IgD-negative memory B cell (primary cell): ENCODE results near the gene SMPD3. TPM values are rescaled to one million over a fixed set of nuclear protein-coding genes. Genes with fewer than 3 reads are reported as not detected.

ENCODE experiments used
- H3K27ac Mint-ChIP-seq, 3 donors: one replicate each; pipeline ENCODE4 v1.8.0; 2020 to 2022; ENCODE audit warnings: mild to moderate bottlenecking in 3 of 3, mixed read lengths in 3 of 3, moderate library complexity in 1 of 3
- H3K27me3 Mint-ChIP-seq: one replicate; pipeline ENCODE4 v1.8.0; 2021; ENCODE audit warnings: mixed read lengths
- H3K36me3 Mint-ChIP-seq: one replicate; pipeline ENCODE4 v1.8.0; 2020; ENCODE audit warnings: mild to moderate bottlenecking, mixed read lengths
- H3K4me1 Mint-ChIP-seq, 3 donors: one replicate each; pipeline ENCODE4 v1.8.0; 2020 to 2022; ENCODE audit warnings: mixed read lengths in 3 of 3, mild to moderate bottlenecking in 1 of 3
- H3K4me3 Mint-ChIP-seq, 4 donors: one replicate each; pipeline ENCODE4 v1.8.0; 2020 to 2022; ENCODE audit warnings: mild to moderate bottlenecking in 4 of 4, mixed read lengths in 4 of 4, moderate library complexity in 3 of 4
- H3K9me3 Mint-ChIP-seq, 3 donors: one replicate each; pipeline ENCODE4 v1.8.0; 2020 to 2021; ENCODE audit warnings: mixed read lengths in 3 of 3, mild to moderate bottlenecking in 1 of 3
- polyA plus RNA-seq: library from polyadenylated mRNA; unstranded; fragments of 300-500 nt; fragmentation: Illumina TruSeq; gene quantifications from one replicate; pipeline ENCODE4 v1.2.3, GENCODE V29; 2021

SMPD3 gene
- polyA plus RNA-seq, 1 donor from 2014 or later: 9.7 TPM

DNA sequence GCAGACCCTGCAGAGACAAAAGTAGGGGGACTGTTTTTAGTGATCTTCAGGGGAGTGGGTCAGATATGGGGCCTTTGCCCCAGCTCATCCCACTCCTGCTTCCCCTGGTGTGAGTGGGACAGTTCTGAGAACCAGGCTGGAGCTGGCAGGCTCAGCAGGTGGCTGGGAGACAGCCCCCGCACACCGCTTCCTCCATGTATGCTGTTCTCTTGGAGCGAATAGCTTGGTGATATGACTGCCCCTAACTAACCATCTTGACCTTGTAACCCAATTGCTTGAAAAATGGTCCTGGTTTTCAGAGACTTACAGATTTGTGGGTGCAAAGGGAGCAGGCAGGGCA is 76.0 kb downstream of the SMPD3 start:
- no peak overlapping the region for H3K27ac Mint-ChIP-seq
- H3K27me3 Mint-ChIP-seq: peaks cover 2% of the 10 kb centered on the region
- no peaks in the 10 kb centered on the region for H3K36me3 Mint-ChIP-seq
- H3K4me1 Mint-ChIP-seq: peaks cover 23 to 28% (median 23%) of the 10 kb centered on the region in 3 donors
- no peak overlapping the region for H3K4me3 Mint-ChIP-seq
- no peaks in the 10 kb centered on the region for H3K9me3 Mint-ChIP-seq

DNA sequence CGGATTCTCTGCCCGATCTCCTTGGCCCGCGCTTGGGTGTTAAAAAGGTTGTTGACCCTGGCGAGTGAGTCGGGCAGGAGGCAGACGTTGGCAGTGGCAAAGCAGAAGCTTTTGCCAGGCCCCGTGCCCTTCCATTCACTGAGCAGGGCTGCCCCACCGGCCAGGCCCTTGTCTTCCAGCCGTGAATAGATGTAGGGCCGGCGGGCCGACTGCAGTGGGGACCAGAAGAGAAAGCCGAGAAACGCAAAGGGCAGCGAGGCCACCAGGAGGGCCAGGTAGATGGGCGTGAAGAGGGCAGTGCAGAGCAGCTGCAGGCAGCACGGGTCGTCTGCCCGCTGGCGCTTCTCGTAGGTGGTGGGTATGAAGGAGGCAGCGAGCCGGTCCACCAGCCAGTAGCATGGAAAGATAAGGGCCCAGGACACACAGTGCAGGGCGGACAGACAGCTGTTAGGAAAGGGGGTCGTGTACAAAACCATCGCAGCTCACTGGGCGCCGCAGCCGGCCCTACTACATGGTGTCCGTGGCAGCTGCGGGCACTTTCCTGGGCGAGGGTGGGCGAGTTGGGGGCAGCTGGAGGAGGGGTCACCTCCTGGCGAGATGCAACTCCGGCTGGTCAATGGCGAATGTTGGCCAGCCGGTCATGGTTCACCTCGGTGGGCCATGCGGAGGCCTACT is 76.5 kb downstream of the SMPD3 start:
- Mint-ChIP-seq H3K27ac (no peak overlapping the region), H3K4me1 (peaks cover 26 to 32% (median 26%) of the 10 kb centered on the region in 3 donors), H3K36me3 (no peaks in the 10 kb centered on the region), H3K4me3 (no peak overlapping the region), H3K9me3 (no peaks in the 10 kb centered on the region), H3K27me3 (peaks cover 2% of the 10 kb centered on the region)

DNA sequence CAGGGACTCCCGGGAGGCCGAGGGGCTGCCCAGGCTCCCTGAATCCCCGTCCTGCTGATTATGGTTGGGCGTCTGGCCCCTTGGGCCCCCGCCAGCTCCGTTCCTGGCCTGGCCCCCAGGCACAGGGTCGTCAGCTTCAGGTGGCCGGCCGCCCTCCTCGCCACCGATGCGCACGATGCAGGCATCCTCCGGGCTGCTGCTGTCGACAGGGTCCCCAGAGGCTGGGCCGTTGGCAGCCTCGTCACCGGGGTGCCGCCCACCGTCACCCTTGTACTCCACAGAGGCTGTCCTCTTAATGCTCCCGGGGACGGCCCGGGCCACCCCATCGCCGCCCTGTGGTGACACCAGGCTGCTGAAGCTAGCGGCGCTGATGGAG is 77.0 kb downstream of the SMPD3 start:
- no peak overlapping the region for H3K27ac Mint-ChIP-seq
- H3K36me3 Mint-ChIP-seq: no peaks in the 10 kb centered on the region
- peaks cover 2% of the 10 kb centered on the region for H3K27me3 Mint-ChIP-seq
- no peaks in the 10 kb centered on the region for H3K9me3 Mint-ChIP-seq
- no peak overlapping the region for H3K4me3 Mint-ChIP-seq
- peaks cover 26 to 32% (median 27%) of the 10 kb centered on the region in 3 donors for H3K4me1 Mint-ChIP-seq

DNA sequence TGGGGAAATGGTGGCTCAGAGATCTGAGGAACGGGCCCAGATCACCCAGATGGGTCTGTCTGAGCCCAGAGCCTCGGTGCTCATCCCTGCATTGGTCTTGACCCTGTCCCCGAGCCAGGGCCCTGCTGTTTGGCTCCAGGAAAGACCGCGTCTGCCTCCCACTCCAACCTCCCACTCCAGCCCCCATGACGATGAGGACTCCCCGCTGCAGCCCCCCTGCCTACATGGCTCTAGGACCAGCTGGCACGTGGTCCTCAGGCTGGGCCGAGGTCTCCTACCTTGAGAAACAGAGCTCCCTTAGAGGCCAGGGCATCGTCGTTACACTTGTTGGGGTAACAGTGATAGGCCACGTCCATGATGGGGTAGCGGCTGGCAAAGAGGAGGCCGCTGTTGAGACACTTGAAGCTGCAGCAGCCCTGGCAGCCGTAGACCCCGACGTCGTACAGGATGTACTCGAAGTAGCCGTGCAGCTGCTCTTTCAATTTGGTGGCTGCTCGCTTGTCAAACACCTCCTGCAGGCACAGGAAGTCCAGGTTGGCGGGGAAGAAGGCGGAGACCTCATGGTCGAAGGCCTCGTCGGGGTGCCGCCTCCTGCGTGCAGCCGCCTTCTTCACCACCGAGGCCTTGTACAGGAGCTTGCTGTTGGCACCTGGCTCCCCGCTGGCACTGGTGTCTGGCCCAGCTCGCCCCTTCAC is 77.6 kb downstream of the SMPD3 start:
- Mint-ChIP-seq H3K4me1 (peaks cover 27 to 33% (median 29%) of the 10 kb centered on the region in 3 donors), H3K36me3 (no peaks in the 10 kb centered on the region), H3K4me3 (peak overlapping the region; percentile 21 to 82 (median 64)), H3K27ac (peak overlapping the region in 1 of 3 donors; percentile 88), H3K27me3 (peaks cover 2% of the 10 kb centered on the region), H3K9me3 (no peaks in the 10 kb centered on the region)

DNA sequence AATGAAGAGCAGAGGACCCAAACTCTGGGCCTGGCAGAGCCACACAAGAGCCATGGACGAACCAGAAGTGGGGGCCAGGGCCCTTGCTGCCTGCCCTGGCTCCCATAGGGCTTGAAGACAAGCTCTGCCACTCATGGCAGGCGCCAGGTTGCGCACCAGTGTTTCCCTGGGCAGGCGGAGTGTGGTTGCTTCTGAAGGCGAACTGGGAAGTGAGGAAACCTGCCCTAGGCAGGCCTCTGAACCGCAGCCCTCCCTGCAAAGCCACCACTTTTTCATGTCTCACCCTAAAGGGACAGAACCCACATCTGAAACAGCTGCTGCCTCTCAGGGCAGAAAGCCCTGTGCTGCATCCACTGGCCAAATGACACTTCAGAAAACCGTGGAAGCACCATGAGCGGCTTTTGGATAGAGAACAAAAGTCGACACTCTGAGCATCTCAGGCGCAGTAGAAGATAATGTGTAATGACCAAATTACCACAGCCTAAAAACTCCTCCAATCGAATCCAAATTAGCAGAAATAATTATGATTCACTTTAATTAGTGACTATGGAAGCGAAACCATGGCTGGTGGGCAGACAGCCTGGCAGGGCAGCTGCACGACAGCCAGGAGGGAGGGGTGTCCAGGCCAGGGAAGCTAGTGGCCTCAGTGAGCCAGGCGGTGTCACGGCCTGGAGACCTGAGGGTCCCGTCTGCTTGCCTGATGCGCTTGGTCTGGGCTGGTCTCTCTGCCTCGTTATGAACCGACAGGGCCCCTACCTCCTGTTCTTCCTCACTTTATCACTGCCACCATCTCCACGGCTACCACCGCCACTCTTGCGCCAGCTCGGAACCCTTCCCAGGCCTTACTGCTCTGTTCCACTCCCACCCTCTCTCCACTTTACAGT is 78.4 kb downstream of the SMPD3 start:
- Mint-ChIP-seq H3K27me3 (peaks cover 2% of the 10 kb centered on the region), H3K4me1 (peaks cover 31 to 41% (median 37%) of the 10 kb centered on the region in 3 donors), H3K27ac (peak overlapping the region; percentile 74 to 88 (median 74)), H3K36me3 (no peaks in the 10 kb centered on the region), H3K9me3 (no peaks in the 10 kb centered on the region), H3K4me3 (peak overlapping the region in 3 of 4 donors; percentile 21 to 82 (median 79))

DNA sequence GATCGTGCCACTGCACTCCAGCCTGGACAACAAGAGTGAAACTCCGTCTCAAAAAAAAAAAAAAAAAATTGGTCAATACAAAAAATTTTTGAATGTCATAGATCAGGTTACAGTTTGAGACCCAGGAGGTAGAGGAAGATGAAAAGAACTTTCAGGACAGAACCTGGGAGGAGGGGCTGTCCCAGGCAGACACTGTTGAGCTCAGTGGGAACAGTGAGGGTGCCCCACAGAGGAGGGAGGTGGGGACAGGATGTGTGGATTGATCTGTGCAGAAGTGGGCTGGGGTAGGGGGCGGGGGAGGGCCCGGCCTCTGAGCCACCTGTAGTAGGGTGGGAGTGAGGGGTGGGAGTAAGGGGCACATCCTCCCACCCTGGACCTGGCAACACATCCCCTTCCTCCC is 79.1 kb downstream of the SMPD3 start:
- H3K4me1 Mint-ChIP-seq: peaks cover 31 to 44% (median 39%) of the 10 kb centered on the region in 3 donors
- no peaks in the 10 kb centered on the region for H3K9me3 Mint-ChIP-seq
- H3K4me3 Mint-ChIP-seq: peak overlapping the region in 2 of 4 donors; percentile 21 to 89
- peaks cover 2% of the 10 kb centered on the region for H3K27me3 Mint-ChIP-seq
- H3K36me3 Mint-ChIP-seq: no peaks in the 10 kb centered on the region
- peak overlapping the region; percentile 65 to 85 (median 74) for H3K27ac Mint-ChIP-seq

DNA sequence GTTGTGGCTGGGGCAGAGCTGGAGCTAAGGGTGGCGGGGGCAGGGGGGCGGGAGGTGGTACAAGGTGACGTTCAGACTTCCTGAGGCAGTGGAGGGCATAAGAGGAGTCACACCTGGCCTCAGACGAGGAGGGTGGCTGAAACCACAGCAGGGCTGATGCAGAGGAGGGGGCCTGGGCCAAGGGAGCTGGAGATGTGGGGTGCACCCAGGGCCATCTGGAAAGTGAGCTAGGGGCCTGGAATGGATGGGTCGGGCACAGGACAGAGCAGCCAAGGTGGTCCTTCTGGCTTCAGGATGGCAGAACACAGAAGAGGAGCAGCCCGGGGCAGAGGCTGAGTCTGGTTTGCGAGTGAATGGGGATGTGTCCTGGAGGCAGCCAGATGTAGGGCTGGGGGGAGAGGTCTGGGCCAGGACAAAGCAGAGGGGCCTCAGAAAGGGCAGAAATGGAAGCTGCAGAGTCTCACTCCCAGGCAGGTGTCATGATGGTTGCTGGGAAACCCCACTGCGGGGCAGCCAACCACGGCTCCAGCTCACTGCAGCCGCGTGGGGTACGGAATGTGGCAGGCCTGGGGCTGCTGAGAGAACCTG is 79.9 kb downstream of the SMPD3 start:
- peaks cover 2% of the 10 kb centered on the region for H3K27me3 Mint-ChIP-seq
- peaks cover 31 to 45% (median 39%) of the 10 kb centered on the region in 3 donors for H3K4me1 Mint-ChIP-seq
- H3K36me3 Mint-ChIP-seq: no peaks in the 10 kb centered on the region
- H3K4me3 Mint-ChIP-seq: peak overlapping the region; percentile 21 to 89 (median 74)
- H3K27ac Mint-ChIP-seq: peak overlapping the region; percentile 61 to 85 (median 68)
- H3K9me3 Mint-ChIP-seq: no peaks in the 10 kb centered on the region

DNA sequence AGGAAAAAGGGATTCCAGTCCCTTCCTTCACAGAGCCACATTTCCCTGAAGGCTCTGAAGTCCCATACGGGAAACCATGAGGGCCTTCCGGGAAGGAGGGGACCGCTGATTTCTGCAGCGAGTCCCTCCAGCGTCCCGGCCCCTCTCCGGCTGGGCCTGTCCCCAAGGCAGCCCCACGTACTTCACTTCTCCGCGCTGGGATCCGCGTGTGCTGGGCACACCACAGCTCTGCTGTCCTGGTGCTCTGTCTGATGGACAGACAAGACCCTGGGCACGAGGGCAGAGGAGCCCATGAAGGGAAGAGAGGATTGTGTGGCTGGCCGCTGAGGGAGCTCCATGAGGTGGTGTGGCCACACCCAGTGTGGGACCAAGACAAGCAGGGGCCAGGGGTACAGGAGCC is 80.4 kb downstream of the SMPD3 start:
- Mint-ChIP-seq H3K36me3 (no peaks in the 10 kb centered on the region), H3K4me3 (peak overlapping the region in 1 of 4 donors; percentile 17), H3K9me3 (no peaks in the 10 kb centered on the region), H3K27ac (peak overlapping the region; percentile 61 to 85 (median 73)), H3K27me3 (peaks cover 2% of the 10 kb centered on the region), H3K4me1 (peaks cover 33 to 45% (median 39%) of the 10 kb centered on the region in 3 donors)

DNA sequence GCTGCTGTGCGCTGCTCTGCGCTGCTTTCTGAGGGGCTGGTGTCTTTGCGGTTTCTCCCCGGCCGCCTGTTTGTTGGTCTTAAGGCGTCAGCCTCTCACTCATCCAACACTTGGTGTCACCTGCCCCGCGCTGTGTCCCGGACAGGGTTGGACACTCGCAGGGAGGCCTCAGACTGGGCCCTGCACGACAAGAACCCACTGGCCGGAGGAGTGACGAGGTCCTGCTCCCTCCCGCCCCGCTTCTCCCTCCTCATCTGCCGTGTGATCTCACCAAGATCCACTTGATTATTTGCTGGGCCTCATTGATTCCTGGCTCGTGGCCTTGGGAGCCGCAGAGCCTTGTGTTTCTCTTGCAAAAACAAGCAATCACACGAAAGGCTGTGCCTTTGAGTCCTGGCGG is 80.9 kb downstream of the SMPD3 start:
- peaks cover 36 to 45% (median 39%) of the 10 kb centered on the region in 3 donors for H3K4me1 Mint-ChIP-seq
- no peaks in the 10 kb centered on the region for H3K9me3 Mint-ChIP-seq
- H3K27ac Mint-ChIP-seq: peak overlapping the region; percentile 61 to 85 (median 73)

DNA sequence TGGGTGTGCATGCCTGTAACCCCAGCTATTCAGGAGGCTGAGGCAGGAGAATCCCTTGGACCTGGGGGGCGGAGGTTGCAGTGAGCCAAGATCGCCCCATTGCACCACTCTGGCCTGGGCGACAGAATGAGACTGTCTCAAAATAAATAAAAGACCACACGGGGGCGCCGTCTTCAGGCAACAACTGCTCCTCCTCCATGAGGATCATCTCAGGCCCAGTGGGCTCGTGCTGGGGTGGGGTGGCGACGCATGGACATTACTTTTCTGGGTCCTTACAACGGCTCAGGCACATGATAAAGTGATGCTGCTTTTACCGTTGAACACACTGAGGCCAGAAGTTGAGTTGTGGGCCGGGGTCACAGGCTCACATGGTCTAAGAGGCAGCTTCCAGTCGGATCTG is 81.3 kb downstream of the SMPD3 start:
- Mint-ChIP-seq H3K27ac (peak overlapping the region in 1 of 3 donors; percentile 61), H3K4me1 (peaks cover 36 to 45% (median 39%) of the 10 kb centered on the region in 3 donors), H3K4me3 (peak overlapping the region in 2 of 4 donors; percentile 73 to 85), H3K27me3 (no peaks in the 10 kb centered on the region), H3K9me3 (no peaks in the 10 kb centered on the region), H3K36me3 (no peaks in the 10 kb centered on the region)

More for the DNA sequence above, 80.9 kb downstream of the SMPD3 start:
- H3K27me3 Mint-ChIP-seq: peaks cover under 1% of the 10 kb centered on the region
- H3K4me3 Mint-ChIP-seq: peak overlapping the region in 1 of 4 donors; percentile 17
- H3K36me3 Mint-ChIP-seq: no peaks in the 10 kb centered on the region

DNA sequence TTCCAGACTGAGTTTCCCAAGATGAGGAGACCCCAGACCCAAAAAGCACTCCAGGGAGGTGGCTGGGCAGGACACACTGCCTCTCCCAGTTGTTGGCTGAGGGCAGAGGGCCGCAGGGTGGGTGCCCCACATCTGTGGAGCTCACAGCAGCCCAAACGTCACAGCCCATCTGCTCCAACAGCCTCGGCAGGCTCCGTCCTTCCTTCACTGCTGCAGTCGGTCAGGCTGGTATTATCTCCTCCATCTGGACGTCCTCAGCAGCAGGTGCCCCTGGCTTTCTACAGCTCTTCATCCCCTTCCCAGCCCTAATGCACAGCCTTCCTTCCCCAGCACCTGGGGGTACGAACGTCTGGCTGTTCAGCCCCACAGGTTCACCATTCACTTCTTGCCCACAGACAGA is 82.2 kb downstream of the SMPD3 start:
- Mint-ChIP-seq H3K4me1 (peaks cover 36 to 45% (median 39%) of the 10 kb centered on the region in 3 donors), H3K36me3 (no peaks in the 10 kb centered on the region), H3K27ac (no peak overlapping the region), H3K27me3 (no peaks in the 10 kb centered on the region), H3K4me3 (no peak overlapping the region), H3K9me3 (no peaks in the 10 kb centered on the region)

DNA sequence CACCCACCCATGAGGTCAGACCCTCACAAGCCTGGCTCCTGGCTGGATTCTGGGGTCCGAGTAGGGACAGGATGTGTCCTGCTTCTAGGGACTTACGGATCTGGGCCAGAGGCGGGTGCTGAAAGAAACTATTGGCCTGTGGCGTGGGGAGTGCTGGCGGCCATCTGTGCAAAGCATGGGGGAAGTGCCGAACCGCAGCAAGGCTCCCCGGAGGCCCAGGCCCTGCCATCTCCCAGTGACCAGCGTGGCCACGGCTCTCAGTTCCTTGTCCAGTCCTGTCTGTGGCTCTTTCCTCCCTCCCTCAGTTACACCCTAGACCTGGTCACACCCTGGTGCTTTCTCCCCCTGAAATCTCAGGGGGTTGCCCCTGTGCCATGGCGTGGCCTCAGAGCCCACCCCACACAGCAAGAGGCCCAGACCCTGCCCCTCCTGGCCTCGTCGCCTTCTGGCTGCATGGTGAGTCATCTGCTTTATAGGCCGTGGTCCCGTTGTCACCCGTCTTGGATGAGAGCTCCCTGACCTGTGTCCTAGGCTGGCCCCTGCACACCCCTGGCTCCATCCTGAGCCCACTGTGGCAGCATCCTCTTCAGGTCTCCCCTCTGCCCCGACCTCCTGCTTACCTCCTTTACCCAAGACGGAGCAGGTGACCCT is 83.0 kb downstream of the SMPD3 start:
- Mint-ChIP-seq H3K4me1 (peaks cover 32 to 42% (median 35%) of the 10 kb centered on the region in 3 donors), H3K36me3 (no peaks in the 10 kb centered on the region), H3K4me3 (peak overlapping the region in 2 of 4 donors; percentile 36 to 89), H3K9me3 (no peaks in the 10 kb centered on the region), H3K27ac (no peak overlapping the region), H3K27me3 (no peaks in the 10 kb centered on the region)

DNA sequence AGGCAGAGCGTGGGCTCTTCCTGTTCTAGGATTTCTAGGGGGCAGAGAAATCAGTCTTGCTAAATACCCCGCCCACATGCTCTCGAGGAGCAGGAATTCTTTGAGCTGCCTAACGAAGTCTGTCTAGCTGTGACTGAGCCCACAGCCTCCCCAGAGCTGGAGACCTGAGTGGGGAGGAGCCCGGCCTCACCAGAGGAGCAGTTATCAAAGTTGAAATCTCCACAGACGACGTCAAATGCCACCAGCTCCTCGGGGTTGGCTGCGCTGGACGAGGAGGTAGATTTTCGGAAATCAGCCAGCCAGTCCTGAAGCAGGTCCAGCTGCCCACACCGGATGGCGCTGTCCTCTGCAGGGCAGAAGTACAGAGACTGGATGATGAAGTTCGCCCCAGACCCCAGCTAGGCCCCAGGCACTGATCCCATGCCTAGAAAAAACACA is 83.7 kb downstream of the SMPD3 start:
- Mint-ChIP-seq H3K4me1 (peaks cover 25 to 38% (median 29%) of the 10 kb centered on the region in 3 donors), H3K27me3 (no peaks in the 10 kb centered on the region), H3K27ac (peak overlapping the region in 1 of 3 donors; percentile 35), H3K36me3 (no peaks in the 10 kb centered on the region), H3K4me3 (peak overlapping the region in 1 of 4 donors; percentile 66), H3K9me3 (no peaks in the 10 kb centered on the region)
